Muscle of arm (tissue), 12 donors: ENCODE results near the gene IQCH. TPM values are rescaled to one million over a fixed set of nuclear protein-coding genes. Genes with fewer than 3 reads are reported as not detected.
"Not testable (repeated sequence)": the region's sequence is repeated elsewhere in the genome, so short reads cannot be mapped to it uniquely, and the experiment has no call there.

Experiments used
- DNase-seq: peaks from one replicate; pipeline ENCODE4 v3.0.0-alpha.2; 2013
- polyA plus RNA-seq, 12 donors: library from polyadenylated mRNA; unstranded; fragments of 120-200 nt; gene quantifications; one replicate each; pipeline ENCODE4 v1.2.1, GENCODE V29; 2013; ENCODE audit not compliant: insufficient read length in 12 of 12

Gene IQCH
- polyA plus RNA-seq, 12 donors, result 0.80 to 1.7 (median 0.93) TPM; not detected in 2

- no peak for DNase-seq
Measured at GRCh38 chr15:67244971-67245478, 9.6 kb upstream of the IQCH start.

GRCh38 chr15:67246606-67247005 lies 8.0 kb upstream of the IQCH start:
- not testable (repeated sequence) for DNase-seq

DNA sequence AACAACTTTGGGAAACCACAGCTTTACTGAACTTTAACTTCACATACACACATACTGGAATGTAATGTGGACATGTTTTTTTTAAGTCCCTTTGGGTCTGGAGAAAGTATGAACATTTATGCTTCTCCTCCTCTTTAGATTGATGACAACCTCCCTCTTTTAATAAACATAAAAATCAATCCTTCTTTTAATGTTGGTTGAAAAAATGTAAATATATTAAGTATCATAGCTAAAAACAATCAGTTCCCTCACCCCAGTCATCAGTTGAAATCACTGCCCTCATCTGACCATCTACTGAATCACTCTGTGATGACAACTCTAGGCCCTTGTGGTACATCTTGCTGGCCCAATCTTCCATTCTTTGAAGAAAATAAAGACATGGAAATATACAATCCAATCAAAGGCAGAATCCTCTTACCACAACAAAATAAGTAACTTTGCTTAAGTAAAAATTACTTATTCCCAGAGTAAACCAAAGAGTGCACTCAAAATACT lies 6.5 kb upstream of the IQCH start:
- no peak for DNase-seq

DNA sequence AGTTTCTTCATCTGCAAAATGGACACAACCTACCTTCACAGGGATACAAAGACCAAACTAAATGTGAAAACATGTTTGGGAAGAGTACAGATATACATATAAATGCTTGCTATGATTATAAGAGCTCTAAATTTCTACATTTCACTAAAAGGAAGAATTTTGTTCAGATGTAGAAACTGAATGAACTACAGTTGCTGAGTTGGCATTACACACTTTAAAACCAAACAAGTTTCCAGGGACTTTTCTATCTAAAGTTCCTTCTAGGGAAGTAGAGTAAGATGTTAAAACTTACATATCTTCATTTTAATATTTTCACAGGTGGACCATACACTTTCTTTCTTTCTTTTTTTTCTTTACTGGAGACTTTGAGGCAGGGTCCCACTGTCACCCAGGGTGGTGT lies 4.8 kb upstream of the IQCH start:
- DNase-seq, result no peak

GRCh38 chr15:67251318-67251717 lies 3.3 kb upstream of the IQCH start:
- no peak for DNase-seq

GRCh38 chr15:67253101-67253500 lies 1.5 kb upstream of the IQCH start:
- DNase-seq, result no peak

GRCh38 chr15:67253549-67254237 lies 893 bp upstream of the IQCH start:
- DNase-seq, result peak; percentile 22

DNA sequence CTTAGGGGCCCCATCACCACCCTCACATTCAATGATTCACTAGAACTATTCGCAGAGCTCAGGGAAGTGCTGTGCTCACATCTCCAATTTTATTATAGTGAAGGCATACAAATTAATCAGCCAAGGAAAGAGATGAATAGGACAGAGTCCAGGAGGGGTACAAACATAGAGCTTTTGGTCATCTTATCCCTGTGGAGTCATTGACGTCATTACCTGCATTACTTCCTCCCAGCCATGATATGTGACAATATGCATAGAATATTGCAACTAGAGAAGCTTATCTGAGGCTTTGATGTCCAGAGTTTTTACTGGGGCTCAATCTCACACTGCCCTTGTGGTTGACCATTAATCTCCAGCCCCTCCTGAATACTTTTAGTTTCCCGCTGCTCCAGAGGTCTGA lies 1.5 kb downstream of the IQCH start:
- DNase-seq, result no peak

GRCh38 chr15:67258412-67258811 lies 3.8 kb downstream of the IQCH start:
- not testable (repeated sequence) for DNase-seq

GRCh38 chr15:67259379-67259778 lies 4.8 kb downstream of the IQCH start:
- DNase-seq, result no peak

- DNase-seq, result no peak
Measured at GRCh38 chr15:67259806-67260205, 5.2 kb downstream of the IQCH start.

DNA sequence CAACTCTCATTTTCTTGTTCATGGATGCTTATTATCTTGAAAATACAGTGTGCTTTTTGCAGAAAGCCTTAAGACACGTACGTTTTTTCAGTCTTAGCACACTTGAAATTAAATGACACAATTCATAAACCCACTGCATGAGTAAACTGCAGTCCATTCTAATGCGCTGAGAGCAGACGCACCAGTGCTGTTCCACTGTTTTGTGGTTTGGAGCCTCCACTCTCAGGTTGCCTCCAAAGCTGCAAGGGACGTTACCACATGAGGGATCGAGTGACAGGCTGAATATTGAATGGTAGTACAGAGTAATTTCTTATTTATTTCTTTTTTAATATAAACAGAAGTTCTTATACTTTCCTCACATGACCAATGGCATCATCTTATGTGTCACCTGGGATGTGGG lies 12.3 kb downstream of the IQCH start:
- DNase-seq, result no peak

GRCh38 chr15:67267440-67267839 lies 12.9 kb downstream of the IQCH start:
- DNase-seq, result no peak

DNA sequence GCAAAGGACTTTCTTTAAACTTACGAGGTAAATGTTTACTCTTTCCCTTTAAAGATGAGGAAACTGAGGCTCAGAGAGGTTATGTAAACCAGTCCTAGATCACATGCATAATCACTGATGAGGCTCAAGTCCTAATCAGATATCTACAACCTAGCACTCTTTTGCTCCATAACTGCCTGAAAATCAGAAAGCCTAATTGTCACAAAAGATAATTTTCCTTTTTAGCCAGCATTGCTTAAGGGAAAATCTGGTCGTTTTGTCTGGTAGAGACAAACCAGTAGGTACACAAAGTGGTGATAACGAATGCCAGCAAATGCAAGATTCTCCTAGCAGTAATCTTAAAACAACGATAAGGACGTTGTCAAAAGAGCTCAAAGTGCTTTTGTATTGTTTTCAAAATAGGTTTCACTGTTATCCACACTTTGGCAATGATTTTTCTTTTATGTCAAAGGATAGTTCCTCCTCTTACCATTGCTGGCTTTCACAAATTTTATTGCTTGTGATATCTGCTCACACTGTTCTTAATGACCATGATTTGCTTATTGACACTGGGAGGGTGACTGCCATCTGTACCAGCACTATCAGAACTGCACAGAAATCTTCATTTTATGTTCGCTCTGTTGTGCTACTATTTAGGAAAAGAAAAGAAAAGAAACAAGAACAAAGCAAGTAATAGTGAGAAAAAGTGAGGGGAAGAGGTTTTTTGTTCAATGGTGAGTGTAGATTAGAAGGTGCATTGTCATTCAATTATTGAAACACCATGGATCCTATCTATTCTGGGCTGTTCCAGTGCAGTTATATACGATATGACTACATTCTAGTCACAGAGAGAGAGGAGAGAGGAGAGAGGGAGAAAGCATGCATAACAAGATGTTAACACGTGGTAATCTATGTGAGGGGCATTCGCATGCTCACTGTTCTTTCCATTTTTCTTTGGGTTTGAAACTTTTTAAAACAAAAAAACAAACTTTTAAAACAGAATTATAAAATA lies 13.7 kb downstream of the IQCH start:
- DNase-seq, result no peak

DNA sequence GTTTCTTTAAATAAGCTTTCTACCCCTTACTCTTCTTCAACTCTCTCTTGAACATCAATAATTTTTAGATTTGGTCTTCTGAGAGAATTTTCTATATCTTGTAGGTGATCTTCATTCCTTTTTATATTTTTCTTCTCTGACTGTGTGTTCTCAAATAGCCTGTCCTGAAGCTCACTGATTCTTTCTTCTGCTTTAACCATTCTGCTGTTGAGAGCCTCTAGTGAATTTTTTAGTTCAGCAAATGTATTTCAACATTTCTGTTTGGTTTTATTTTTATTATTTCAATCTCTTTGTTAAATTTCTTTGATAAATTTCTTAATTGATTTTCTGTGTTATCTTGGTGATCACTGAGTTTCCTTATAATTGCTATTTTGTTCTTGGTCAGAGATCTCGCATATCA lies 19.6 kb downstream of the IQCH start:
- no peak for DNase-seq

- DNase-seq, result no peak
Measured at GRCh38 chr15:67276666-67277065, 22.1 kb downstream of the IQCH start.

- no peak for DNase-seq
Measured at GRCh38 chr15:67280217-67280616, 25.6 kb downstream of the IQCH start.

DNA sequence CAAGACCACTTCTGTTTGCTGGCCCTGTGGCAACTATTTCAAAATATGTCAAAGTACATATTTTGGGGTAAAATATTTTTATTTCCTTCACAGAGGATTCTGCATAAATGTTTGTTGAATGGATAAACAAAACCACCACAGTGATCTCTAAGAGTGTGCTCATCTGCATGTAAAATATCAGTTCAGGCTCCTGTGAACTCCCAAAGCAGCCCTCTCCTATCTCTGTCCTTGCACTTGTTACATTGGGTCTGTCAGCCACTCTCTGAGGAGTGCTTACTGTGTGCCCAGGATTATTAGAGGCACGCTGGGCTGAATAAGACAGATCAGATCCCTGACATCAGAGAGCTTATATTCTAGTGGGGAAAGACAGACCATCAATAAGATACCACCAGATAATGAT lies 27.1 kb downstream of the IQCH start:
- DNase-seq, result no peak

- DNase-seq, result not testable (repeated sequence)
Measured at GRCh38 chr15:67285625-67286024, 31.0 kb downstream of the IQCH start.

- DNase-seq, result not testable (repeated sequence)
Measured at GRCh38 chr15:67286400-67286799, 31.8 kb downstream of the IQCH start.

GRCh38 chr15:67290319-67290718 lies 35.7 kb downstream of the IQCH start:
- DNase-seq, result no peak

DNA sequence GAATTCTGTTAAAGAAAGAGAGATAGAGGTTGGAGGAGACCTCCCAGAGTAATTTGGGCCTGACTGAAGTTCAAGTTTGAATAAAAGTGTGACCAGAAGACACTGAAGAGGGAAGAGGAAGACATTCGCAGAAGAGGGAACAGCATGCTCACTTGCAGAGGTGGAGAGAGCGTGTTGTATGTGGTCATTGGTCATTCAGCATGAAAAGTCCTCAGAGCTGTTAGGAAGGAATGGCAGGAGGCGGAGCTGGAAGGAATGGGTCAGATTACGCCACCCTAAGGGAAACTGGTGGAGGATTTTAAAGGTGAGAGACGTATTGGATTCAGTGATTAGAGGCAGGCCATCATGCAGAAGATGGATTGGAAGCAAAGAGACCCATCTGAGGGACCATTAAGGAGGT lies 41.6 kb downstream of the IQCH start:
- DNase-seq, result no peak

- DNase-seq, result no peak
Measured at GRCh38 chr15:67296684-67297083, 42.1 kb downstream of the IQCH start.
